H1 (cell line): ENCODE measurements around the gene PTGES3L. TPM values are rescaled to one million over a fixed set of nuclear protein-coding genes. Genes with fewer than 3 reads are reported as not detected.
"Not testable (repeated sequence)": the region's sequence is repeated elsewhere in the genome, so short reads cannot be mapped to it uniquely, and the experiment has no call there.

Experiments used
- CTCF ChIA-PET: fragments of 300-600 bp; sonication (Branson Sonifier 250); formaldehyde crosslinking; loops from one replicate; lab custom pipeline; 2021; ENCODE audit not compliant: partially characterized antibody; lab: Charles Lee
- POLR2A ChIA-PET: fragments of 300-600 bp; sonication (Branson Sonifier 250); formaldehyde crosslinking; loops from one replicate; lab custom pipeline; 2021; ENCODE audit warnings: inconsistent platforms; ENCODE audit not compliant: partially characterized antibody; lab: Charles Lee
- DNase-seq, 2 experiments: peaks; one replicate each; pipeline versions ENCODE4 v3.0.0 to v3.0.0-alpha.2; 2010 to 2022; ENCODE audit warnings: low spot score in 2 of 2, low read depth in 1 of 2, mixed read lengths in 1 of 2
- FAIRE-seq: peaks from 2 replicates; lab custom pipeline; 2011; peaks lifted over from hg19 to GRCh38; lab: Jason Lieb, UNC
- H2AFZ ChIP-seq: 2 replicates; pipeline ENCODE4 v1.8.1; 2012; ENCODE audit warnings: low read length, inconsistent platforms
- H2AK5ac ChIP-seq: 2 replicates; pipeline ENCODE4 v1.6.1; 2013; ENCODE audit warnings: low read depth, low read length
- H2BK120ac ChIP-seq: replicated peaks from 2 replicates; pipeline ENCODE3; 2013; ENCODE audit warnings: low read depth, low read length, inconsistent platforms
- H2BK12ac ChIP-seq: 2 replicates; pipeline ENCODE4 v1.6.1; 2013; ENCODE audit warnings: low read depth, low read length
- H2BK15ac ChIP-seq: 2 replicates; pipeline ENCODE4 v1.6.1; 2013; ENCODE audit warnings: low read length
- H2BK20ac ChIP-seq: 2 replicates; pipeline ENCODE4 v1.6.1; 2013; ENCODE audit warnings: low read length
- H2BK5ac ChIP-seq: 2 replicates; pipeline ENCODE4 v1.6.1; 2013; ENCODE audit warnings: low read depth, low read length
- H3K14ac ChIP-seq: 2 replicates; pipeline ENCODE4 v1.6.1; 2013; ENCODE audit warnings: inconsistent platforms; ENCODE audit not compliant: insufficient read length
- H3K18ac ChIP-seq: 2 replicates; pipeline ENCODE4 v1.6.1; 2013; ENCODE audit warnings: low read length; ENCODE audit errors: extremely low read depth
- H3K23ac ChIP-seq: 2 replicates; pipeline ENCODE4 v1.6.1; 2013; ENCODE audit warnings: inconsistent platforms; ENCODE audit not compliant: insufficient read length
- H3K23me2 ChIP-seq: 2 replicates; pipeline ENCODE4 v1.6.1; 2013; ENCODE audit warnings: low read depth, low read length
- H3K27ac ChIP-seq: 2 replicates; pipeline ENCODE4 v1.6.1; 2011; ENCODE audit warnings: low read depth, low read length, inconsistent platforms
- H3K27me3 ChIP-seq, 4 experiments: replicated peaks in 1 of 4; 1 replicate in 1 of 4; 2 replicates in 3 of 4; pipeline versions ENCODE4 v1.6.1 to v1.8.1; 2011 to 2013; ENCODE audit warnings: low read length in 3 of 4, mild to moderate bottlenecking in 3 of 4, inconsistent platforms in 2 of 4, mixed read lengths in 2 of 4, moderate library complexity in 1 of 4; ENCODE audit not compliant: control insufficient read depth in 3 of 4, insufficient read depth in 3 of 4; ENCODE audit errors: extremely low read depth in 1 of 4
- H3K36me3 ChIP-seq, 4 experiments: 2 replicates each; pipeline versions ENCODE4 v1.6.1 to v1.8.1; 2011 to 2013; ENCODE audit warnings: mild to moderate bottlenecking in 4 of 4, low read length in 3 of 4, moderate library complexity in 2 of 4, control low read depth in 1 of 4, inconsistent platforms in 1 of 4; ENCODE audit not compliant: insufficient read depth in 4 of 4, control insufficient read depth in 2 of 4
- H3K4ac ChIP-seq: replicated peaks from 2 replicates; pipeline ENCODE3; 2013; ENCODE audit warnings: low read length, low read depth, mixed read lengths, inconsistent platforms; ENCODE audit not compliant: insufficient read length
- H3K4me1 ChIP-seq, 4 experiments: replicated peaks in 1 of 4; 1 replicate in 1 of 4; 2 replicates in 3 of 4; pipeline versions ENCODE4 v1.6.1 to v1.8.1; 2011 to 2013; ENCODE audit warnings: low read length in 3 of 4, inconsistent platforms in 2 of 4, mixed read lengths in 1 of 4; ENCODE audit not compliant: insufficient read depth in 4 of 4, control insufficient read depth in 3 of 4
- H3K4me2 ChIP-seq, 2 experiments: 2 replicates each; pipeline versions ENCODE4 v1.6.1 to v1.8.1; 2011 to 2013; ENCODE audit warnings: low read depth in 2 of 2, low read length in 2 of 2, control low read depth in 1 of 2, inconsistent platforms in 1 of 2, mild to moderate bottlenecking in 1 of 2; ENCODE audit not compliant: insufficient read depth in 1 of 2
- H3K4me3 ChIP-seq, 4 experiments: fragments of 200-600, 300-600 bp in 1 of 4; sonication (generic), shearing (Covaris generic), sonication (Bioruptor Twin) in 1 of 4; 2 replicates each; pipeline versions ENCODE4 v1.5.1 to v1.8.1; 2011 to 2016; ENCODE audit warnings: low read length in 4 of 4, low read depth in 3 of 4, control low read depth in 2 of 4, inconsistent platforms in 2 of 4, mild to moderate bottlenecking in 2 of 4, mixed read lengths in 1 of 4, moderate library complexity in 1 of 4; ENCODE audit not compliant: insufficient read depth in 2 of 4; ENCODE audit errors: extremely low read depth in 1 of 4
- H3K56ac ChIP-seq: replicated peaks from 2 replicates; pipeline ENCODE3; 2013; ENCODE audit warnings: low read depth, mild to moderate bottlenecking, mixed read lengths, low read length, inconsistent platforms; ENCODE audit not compliant: insufficient read length
- H3K79me1 ChIP-seq: 2 replicates; pipeline ENCODE4 v1.6.1; 2013; ENCODE audit warnings: low read depth, low read length, control low read depth
- H3K79me2 ChIP-seq, 2 experiments: 2 replicates each; pipeline versions ENCODE4 v1.6.1 to v1.8.1; 2012 to 2013; ENCODE audit warnings: low read length in 2 of 2, mild to moderate bottlenecking in 2 of 2, inconsistent platforms in 1 of 2; ENCODE audit not compliant: insufficient read depth in 2 of 2, control insufficient read depth in 1 of 2
- H3K9ac ChIP-seq, 4 experiments: replicated peaks in 1 of 4; 1 replicate in 1 of 4; 2 replicates in 3 of 4; pipeline versions ENCODE4 v1.6.1 to v1.8.1; 2011 to 2013; ENCODE audit warnings: low read depth in 3 of 4, low read length in 3 of 4, control low read depth in 2 of 4, mild to moderate bottlenecking in 2 of 4, moderate library complexity in 2 of 4, inconsistent platforms in 1 of 4; ENCODE audit errors: extremely low read depth in 1 of 4
- H3K9me3 ChIP-seq, 2 experiments: 2 replicates each; pipeline versions ENCODE4 v1.6.1 to v1.8.1; 2012 to 2013; ENCODE audit warnings: mild to moderate bottlenecking in 2 of 2, moderate library complexity in 2 of 2, control low read depth in 1 of 2, inconsistent platforms in 1 of 2, low read depth in 1 of 2, low read length in 1 of 2, mixed read lengths in 1 of 2; ENCODE audit not compliant: insufficient read depth in 2 of 2
- H4K20me1 ChIP-seq, 2 experiments: replicated peaks in 1 of 2; 2 replicates each; pipeline versions ENCODE3 to v1.8.1; 2011 to 2013; ENCODE audit warnings: inconsistent platforms in 2 of 2, low read length in 2 of 2, mild to moderate bottlenecking in 1 of 2; ENCODE audit not compliant: insufficient read depth in 2 of 2, control insufficient read depth in 1 of 2
- H4K5ac ChIP-seq: 2 replicates; pipeline ENCODE4 v1.6.1; 2013; ENCODE audit warnings: low read length, low read depth, mixed read lengths, inconsistent platforms; ENCODE audit not compliant: insufficient read length
- H4K8ac ChIP-seq: 2 replicates; pipeline ENCODE4 v1.8.0; 2013; ENCODE audit warnings: mild to moderate bottlenecking, moderate library complexity, low read length, inconsistent platforms; ENCODE audit not compliant: insufficient read depth; ENCODE audit errors: extremely low read depth
- H4K91ac ChIP-seq: replicated peaks from 2 replicates; pipeline ENCODE3; 2013; ENCODE audit warnings: low read length, mixed read lengths, inconsistent platforms; ENCODE audit not compliant: insufficient read length
- WGBS, 2 experiments: shearing (Covaris generic) in 1 of 2; methylation state at CpG; one replicate each; pipeline versions ENCODE4 v1.1.6 to v1.1.7; 2013 to 2015; ENCODE audit warnings: low lambda C conversion rate in 2 of 2, mixed read lengths in 2 of 2, inconsistent platforms in 1 of 2, low coverage in 1 of 2, missing lambda C conversion rate in 1 of 2; ENCODE audit not compliant: insufficient replicate concordance in 2 of 2, insufficient coverage in 1 of 2, insufficient read length in 1 of 2; ENCODE audit errors: extremely low coverage in 1 of 2, missing lambda C conversion rate in 1 of 2; 5-methylcytosine and 5-hydroxymethylcytosine counted together
- polyA plus RNA-seq, 7 experiments: library from polyadenylated mRNA; depleted of rRNA in 3 of 7; stranded (reverse) in 5 of 7; unstranded in 2 of 7; fragments of >200 nt in 5 of 7; fragments of 200-250 nt in 2 of 7; gene quantifications; 1 replicate in 5 of 7; 2 replicates in 1 of 7; 4 replicates in 1 of 7; pipeline versions ENCODE4 v1.2.1 to v1.2.3, GENCODE V29; 2011 to 2013; ENCODE audit warnings: missing spikeins in 2 of 7, mixed read lengths in 2 of 7
- total RNA-seq: library from RNA; stranded (reverse); fragmentation: NEBNext Ultra II Directional; extraction: Animal tissue kit (Norgen Biotek cat#: 25700); gene quantifications from 2 replicates; pipeline ENCODE4 v1.2.1, GENCODE V29; 2021

Gene PTGES3L
- total and polyA plus RNA-seq, 2 of the 8 experiments (the other 6 are each of a cell fraction or from before 2014, with no cell fraction given) = 3.0 to 3.6 TPM

DNA sequence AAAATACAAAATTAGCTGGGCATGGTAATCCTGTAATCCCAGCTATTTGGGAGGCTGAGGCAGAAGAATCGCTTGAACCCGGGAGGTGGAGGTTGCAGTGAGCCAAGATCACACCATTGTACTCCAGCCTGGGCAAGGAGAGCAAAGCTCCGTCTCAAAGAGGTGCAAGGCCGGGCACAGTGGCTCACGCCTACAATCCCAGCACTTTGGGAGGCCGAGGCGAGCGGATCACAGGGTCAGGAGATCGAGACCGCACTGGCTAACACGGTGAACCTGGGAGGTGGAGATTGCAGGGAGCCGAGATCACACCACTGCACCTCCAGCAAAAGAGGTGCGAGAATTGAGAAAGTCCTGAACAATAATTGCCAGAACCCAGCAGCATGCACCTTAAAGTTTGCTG is 21.0 kb upstream of the PTGES3L start:
- peaks cover 18 to 48% (median 33%) of the 10 kb centered on the region in 4 experiments for H3K36me3 ChIP-seq
- FAIRE-seq = not testable (repeated sequence)
- CTCF ChIA-PET = interaction anchor here (0.5 to 1.3 kb wide), 2 partner anchors 14 to 413 kb away, joined by 3 read pairs; no protein-coding TSS in a partner anchor

More for the DNA sequence above, 21.0 kb upstream of the PTGES3L start:
- H3K27me3 ChIP-seq, H4K20me1 ChIP-seq, DNase-seq, H3K4ac ChIP-seq, H2AFZ ChIP-seq, H2AK5ac ChIP-seq, H4K5ac ChIP-seq, H3K4me2 ChIP-seq, H3K23me2 ChIP-seq, H3K14ac ChIP-seq, H2BK20ac ChIP-seq, H3K4me3 ChIP-seq, H3K18ac ChIP-seq, H4K91ac ChIP-seq, H3K23ac ChIP-seq, H3K27ac ChIP-seq, H2BK12ac ChIP-seq, H3K9me3 ChIP-seq, H2BK120ac ChIP-seq, H3K56ac ChIP-seq, H3K79me1 ChIP-seq, H2BK15ac ChIP-seq: not testable (repeated sequence)
- POLR2A ChIA-PET = interaction anchor here (0.6 to 8.2 kb wide), 7 partner anchors 12 to 155 kb away, joined by 3 to 123 read pairs (median 4); partner anchors contain the start of genes RND2 and VAT1
- 0 out of 2 replicates have a peak overlapping the region, but pooled peaks have one; percentile 60 for H2BK5ac ChIP-seq
- peak overlapping the region in 1 of 4 experiments; percentile 45; a peak in 2 of 7 replicates for H3K9ac ChIP-seq
- 95% methylated on average over 13 of the region's 13 CpGs; no CpG with 5 or more reads in 1 of the 2 experiments for WGBS, 2 experiments
- peak overlapping the region; percentile 78; the same call in 1 of the 2 replicates for H4K8ac ChIP-seq
- peaks cover 3 to 12% (median 4%) of the 10 kb centered on the region in 4 experiments; a peak in 6 of 7 replicates for H3K4me1 ChIP-seq
- peaks cover 11 to 20% of the 10 kb centered on the region in 2 experiments for H3K79me2 ChIP-seq
